Hair follicle dermal papilla cell (primary cell): Measurements from ENCODE around the gene SUCNR1. TPM values are rescaled to one million over a fixed set of nuclear protein-coding genes. Genes with fewer than 3 reads are reported as not detected.

ENCODE experiments used
- total RNA-seq: library from RNA; depleted of rRNA; stranded (reverse); fragments of >200 nt; gene quantifications from 2 replicates; pipeline ENCODE4 v1.2.3, GENCODE V29; 2012

Gene SUCNR1, protein sequence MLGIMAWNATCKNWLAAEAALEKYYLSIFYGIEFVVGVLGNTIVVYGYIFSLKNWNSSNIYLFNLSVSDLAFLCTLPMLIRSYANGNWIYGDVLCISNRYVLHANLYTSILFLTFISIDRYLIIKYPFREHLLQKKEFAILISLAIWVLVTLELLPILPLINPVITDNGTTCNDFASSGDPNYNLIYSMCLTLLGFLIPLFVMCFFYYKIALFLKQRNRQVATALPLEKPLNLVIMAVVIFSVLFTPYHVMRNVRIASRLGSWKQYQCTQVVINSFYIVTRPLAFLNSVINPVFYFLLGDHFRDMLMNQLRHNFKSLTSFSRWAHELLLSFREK
- total RNA-seq, result under 0.01 TPM in 1 of 2 replicates, not detected in the other

DNA sequence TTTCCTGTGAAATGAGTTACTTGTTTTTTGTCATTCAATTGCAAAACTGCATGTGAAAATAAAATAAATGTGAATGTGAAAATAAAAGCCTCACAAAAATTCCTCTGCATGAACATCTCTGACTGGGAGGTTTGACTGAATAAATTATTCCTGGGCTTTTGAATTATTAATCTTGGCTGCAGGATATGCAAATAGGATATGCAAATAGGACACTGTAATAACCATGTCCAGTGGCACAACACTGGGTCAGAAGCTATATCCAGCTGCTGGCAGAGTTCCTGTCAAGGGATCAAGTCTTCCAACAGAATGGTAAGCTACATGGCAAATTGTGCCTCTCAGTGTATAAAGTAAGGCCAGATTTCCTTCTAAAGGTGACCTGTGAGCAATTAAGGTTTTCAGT is at the start of gene SUCNR1:
SUCNR1 (plus strand) TSS at position 246 of the 400 bp plus-strand sequence. CDS start 6,250 bp downstream, outside the sequence.

Other genes starting within 250 kb of the SUCNR1 start
- not detected in 2 replicates for gene AADACL2, start 139.7 kb upstream of the SUCNR1 start, total RNA-seq
- gene AADAC, start 59.5 kb upstream of the SUCNR1 start, total RNA-seq, result not detected in 2 replicates